ENCODE results near the gene CMSS1. TPM values are rescaled to one million over a fixed set of nuclear protein-coding genes. Genes with fewer than 3 reads are reported as not detected.

CMSS1 gene
- total RNA-seq, 1 donor from 2014 or later: 56.3 TPM

DNA sequence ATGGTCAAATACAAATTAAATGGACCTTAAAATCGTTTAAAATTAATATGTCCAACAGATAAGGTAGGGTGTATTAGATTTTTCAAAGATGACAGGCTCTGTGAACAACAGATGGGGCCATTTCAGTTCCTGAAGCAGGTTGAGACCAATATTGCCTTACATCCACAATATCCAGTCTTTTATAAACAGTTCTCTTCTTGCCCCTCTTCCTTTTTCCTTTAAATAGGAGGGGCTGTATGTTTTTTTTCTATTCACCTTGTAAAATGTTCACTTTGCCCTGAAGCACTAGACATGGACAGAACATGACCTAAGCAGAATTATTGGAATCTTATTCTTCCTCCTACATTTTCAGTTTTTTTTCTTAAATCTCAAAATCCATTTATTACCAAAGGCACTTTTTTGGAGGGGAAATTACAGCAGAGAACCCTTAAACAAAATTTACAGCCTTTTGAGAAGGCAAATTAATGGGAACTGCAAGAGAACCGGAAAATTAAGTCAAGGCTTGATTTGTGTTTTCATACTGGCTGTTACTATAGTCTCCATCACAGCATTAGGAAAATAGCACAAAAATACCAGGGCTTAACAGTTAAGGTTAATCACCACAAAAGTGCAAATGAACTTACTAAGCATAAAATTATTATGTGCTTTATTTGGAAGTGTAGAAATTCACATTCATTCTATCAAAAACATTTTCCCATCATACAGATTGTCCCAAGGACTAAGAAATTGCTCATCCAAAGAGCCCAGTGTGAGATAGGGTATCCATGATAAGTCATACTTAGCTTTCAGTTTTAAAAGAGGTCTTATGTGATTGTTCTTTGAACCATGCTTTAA is 55.8 kb downstream of the CMSS1 start:
- Histone ChIP-seq H3K4me3 (no peak overlapping the region), H3K9ac (no peak overlapping the region), H3K4me1 (peaks cover 10% of the 10 kb centered on the region), H3F3A (ENCODE audit: low read depth) (peaks cover 14% of the 10 kb centered on the region), H4K20me1 (ENCODE audit: low read depth) (peaks cover 55% of the 10 kb centered on the region), H3K27ac (no peak overlapping the region), H3K9me3 (ENCODE audit: low read depth) (no peaks in the 10 kb centered on the region), H3K36me3 (no peaks in the 10 kb centered on the region), H2AFZ (replicated peaks) (no peak overlapping the region), H3K79me2 (ENCODE audit: low read depth) (peaks cover 8% of the 10 kb centered on the region), H3K4me2 (no peak overlapping the region), H3K27me3 (peaks cover 58% of the 10 kb centered on the region)
- Mint-ChIP-seq H3K9me3 (no peaks in the 10 kb centered on the region), H3K36me3 (no peaks in the 10 kb centered on the region), H3K4me3 (no peak overlapping the region), H3K27me3 (ENCODE audit: insufficient read depth, low read depth) (no peaks in the 10 kb centered on the region), H3K4me1 (peaks cover 18% of the 10 kb centered on the region), H3K27ac (no peak overlapping the region)
- TF ChIP-seq, protein P1, sequence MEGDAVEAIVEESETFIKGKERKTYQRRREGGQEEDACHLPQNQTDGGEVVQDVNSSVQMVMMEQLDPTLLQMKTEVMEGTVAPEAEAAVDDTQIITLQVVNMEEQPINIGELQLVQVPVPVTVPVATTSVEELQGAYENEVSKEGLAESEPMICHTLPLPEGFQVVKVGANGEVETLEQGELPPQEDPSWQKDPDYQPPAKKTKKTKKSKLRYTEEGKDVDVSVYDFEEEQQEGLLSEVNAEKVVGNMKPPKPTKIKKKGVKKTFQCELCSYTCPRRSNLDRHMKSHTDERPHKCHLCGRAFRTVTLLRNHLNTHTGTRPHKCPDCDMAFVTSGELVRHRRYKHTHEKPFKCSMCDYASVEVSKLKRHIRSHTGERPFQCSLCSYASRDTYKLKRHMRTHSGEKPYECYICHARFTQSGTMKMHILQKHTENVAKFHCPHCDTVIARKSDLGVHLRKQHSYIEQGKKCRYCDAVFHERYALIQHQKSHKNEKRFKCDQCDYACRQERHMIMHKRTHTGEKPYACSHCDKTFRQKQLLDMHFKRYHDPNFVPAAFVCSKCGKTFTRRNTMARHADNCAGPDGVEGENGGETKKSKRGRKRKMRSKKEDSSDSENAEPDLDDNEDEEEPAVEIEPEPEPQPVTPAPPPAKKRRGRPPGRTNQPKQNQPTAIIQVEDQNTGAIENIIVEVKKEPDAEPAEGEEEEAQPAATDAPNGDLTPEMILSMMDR (IDR thresholded peaks at IDR 0.05): no peak
- TF ChIP-seq EZH2phosphoT487 (IDR thresholded peaks at IDR 0.05): no peak
- TF ChIP-seq EZH2 (IDR thresholded peaks at IDR 0.05): no peak
- DNase-seq (ENCODE audit: low spot score): no peak

DNA sequence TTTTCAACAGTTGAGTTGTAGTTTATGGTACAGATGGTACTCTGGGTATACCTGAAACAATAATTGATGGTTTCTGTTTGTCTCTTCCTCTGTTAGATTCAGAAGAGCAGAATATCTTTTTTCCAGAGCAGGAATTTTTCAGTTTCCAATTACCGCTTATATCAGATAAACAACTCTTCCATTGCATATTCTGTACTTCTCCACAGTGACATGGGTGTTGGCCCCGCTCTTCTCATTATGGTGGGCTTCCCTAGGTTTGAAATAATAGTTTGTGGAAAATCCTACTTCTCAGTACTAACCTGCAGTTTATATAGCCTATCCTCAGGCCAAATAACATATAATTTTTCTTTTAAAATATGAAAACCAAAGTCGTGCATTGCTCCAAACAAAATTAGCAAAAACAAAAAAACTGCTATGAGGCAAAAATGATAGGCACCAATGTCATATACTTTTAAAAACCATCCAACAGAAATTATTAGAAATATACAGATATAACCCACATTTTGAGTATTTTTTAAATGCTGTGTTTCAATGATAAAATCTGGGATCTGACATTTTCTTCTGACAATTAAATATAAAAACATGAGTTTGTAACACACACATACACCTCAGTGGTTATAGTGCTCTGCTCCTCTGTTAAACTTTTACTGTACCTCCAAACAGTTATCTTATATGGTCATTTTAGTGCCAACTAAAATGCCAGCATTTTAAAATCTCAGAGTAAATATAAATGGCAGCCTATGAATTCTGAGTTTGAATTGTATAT is 56.8 kb downstream of the CMSS1 start:
- Histone ChIP-seq H3K9ac (no peak overlapping the region), H3K9me3 (ENCODE audit: low read depth) (no peaks in the 10 kb centered on the region), H3K27me3 (peaks cover 58% of the 10 kb centered on the region), H3K4me2 (no peak overlapping the region), H3K27ac (no peak overlapping the region), H2AFZ (replicated peaks) (no peak overlapping the region), H3K79me2 (ENCODE audit: low read depth) (peaks cover 8% of the 10 kb centered on the region), H3K36me3 (no peaks in the 10 kb centered on the region), H3F3A (ENCODE audit: low read depth) (peaks cover 14% of the 10 kb centered on the region), H3K4me1 (peaks cover 9% of the 10 kb centered on the region), H4K20me1 (ENCODE audit: low read depth) (peaks cover 45% of the 10 kb centered on the region), H3K4me3 (no peak overlapping the region)
- Mint-ChIP-seq H3K27ac (no peak overlapping the region), H3K4me3 (no peak overlapping the region), H3K9me3 (no peaks in the 10 kb centered on the region), H3K36me3 (no peaks in the 10 kb centered on the region), H3K27me3 (ENCODE audit: insufficient read depth, low read depth) (no peaks in the 10 kb centered on the region), H3K4me1 (peaks cover 16% of the 10 kb centered on the region)
- DNase-seq (ENCODE audit: low spot score): no peak
- TF ChIP-seq EZH2 (IDR thresholded peaks at IDR 0.05): no peak
- TF ChIP-seq, protein P1 (IDR thresholded peaks at IDR 0.05): no peak
- no peak for TF ChIP-seq EZH2phosphoT487 (IDR thresholded peaks at IDR 0.05)

DNA sequence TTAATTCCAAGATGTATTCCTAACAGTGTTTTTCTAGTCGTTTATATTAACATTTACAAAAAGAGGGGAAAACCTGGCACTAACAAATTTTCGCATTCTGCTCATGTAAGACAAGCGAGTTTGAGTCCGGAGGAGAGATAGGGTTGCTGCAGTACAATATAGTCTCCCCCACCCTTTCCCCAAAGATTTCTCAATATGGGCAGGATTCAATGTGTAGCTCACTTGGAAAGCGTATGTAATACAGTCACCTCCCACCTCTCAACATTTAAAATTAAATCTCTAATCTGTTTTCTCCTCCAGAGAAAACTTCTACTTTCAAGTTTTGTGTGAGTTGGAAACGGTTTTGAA is 57.9 kb downstream of the CMSS1 start:
- TF ChIP-seq, protein P1 (IDR thresholded peaks at IDR 0.05): no peak
- TF ChIP-seq EZH2 (IDR thresholded peaks at IDR 0.05) (no peak), EZH2phosphoT487 (IDR thresholded peaks at IDR 0.05) (no peak)
- Histone ChIP-seq H3K9me3 (ENCODE audit: low read depth) (no peaks in the 10 kb centered on the region), H3K79me2 (ENCODE audit: low read depth) (peaks cover 8% of the 10 kb centered on the region), H3K4me3 (peak overlapping the region; percentile 53), H3F3A (ENCODE audit: low read depth) (peaks cover 14% of the 10 kb centered on the region), H3K4me2 (peak overlapping the region; percentile 80), H2AFZ (replicated peaks) (peak overlapping the region; percentile 81), H3K27ac (no peak overlapping the region), H3K36me3 (no peaks in the 10 kb centered on the region), H4K20me1 (ENCODE audit: low read depth) (peaks cover 45% of the 10 kb centered on the region), H3K27me3 (peaks cover 58% of the 10 kb centered on the region), H3K9ac (no peak overlapping the region), H3K4me1 (peaks cover 9% of the 10 kb centered on the region)
- Mint-ChIP-seq H3K4me1 (peaks cover 16% of the 10 kb centered on the region), H3K27ac (peak overlapping the region; percentile 97), H3K36me3 (no peaks in the 10 kb centered on the region), H3K9me3 (no peaks in the 10 kb centered on the region), H3K4me3 (peak overlapping the region; percentile 90), H3K27me3 (ENCODE audit: insufficient read depth, low read depth) (no peaks in the 10 kb centered on the region)
- peak; percentile 28 for DNase-seq (ENCODE audit: low spot score)

Measured in neural progenitor cell (in vitro differentiated cells).